ENCODE results near the gene TUBB6. TPM values are rescaled to one million over a fixed set of nuclear protein-coding genes. Genes with fewer than 3 reads are reported as not detected.

The TUBB6 gene
- total and polyA plus RNA-seq, 2 experiments from 2014 or later: 148 to 329 TPM

- no peak for TF ChIP-seq ZNF462 (CRISPR knock-in tag; IDR thresholded peaks at IDR 0.05)
- TF ChIP-seq EZH2 (IDR thresholded peaks at IDR 0.05; ENCODE audit: low read depth, unreplicated experiment): no peak
Measured at GRCh38 chr18:12318334-12318697, 10.3 kb downstream of the TUBB6 start (continued).

DNA sequence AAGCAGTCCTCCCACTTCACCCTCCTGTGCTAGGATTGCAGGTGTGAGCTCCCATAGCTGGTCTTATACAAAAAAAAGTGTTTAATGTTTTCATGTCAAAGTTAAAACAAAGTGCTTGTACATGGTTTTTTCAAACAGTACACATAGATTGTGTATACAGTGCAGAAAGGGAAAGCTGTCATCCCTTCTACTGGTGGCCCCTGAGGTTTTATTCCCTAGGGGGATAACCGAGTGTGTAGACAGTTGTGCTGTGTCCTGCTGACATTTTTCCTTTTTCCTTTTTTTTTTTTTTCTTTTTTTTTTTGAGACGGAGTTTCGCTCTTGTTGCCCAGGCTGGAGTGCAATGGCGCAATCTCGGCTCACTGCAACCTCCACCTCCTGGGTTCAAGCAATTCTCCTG is 10.8 kb downstream of the TUBB6 start:
- ATAC-seq (no peak), DNase-seq (ENCODE audit: low spot score) (no peak)
- Histone ChIP-seq H3K27me3 (ENCODE audit: insufficient read depth) (no peaks in the 10 kb centered on the region), H3K27ac (ENCODE audit: low read depth) (no peak overlapping the region), H3K4me1 (ENCODE audit: insufficient read depth) (peaks cover 5% of the 10 kb centered on the region; the same call in 1 of the 2 replicates), H3K9me2 (ENCODE audit: insufficient read depth) (no peaks in the 10 kb centered on the region), H3K79me2 (replicated peaks; ENCODE audit: insufficient read depth) (peaks cover 60% of the 10 kb centered on the region), H4K20me1 (replicated peaks; ENCODE audit: insufficient read depth) (peaks cover 20% of the 10 kb centered on the region), H3K4me3 (no peak overlapping the region), H3F3A (replicated peaks; ENCODE audit: low read depth) (0 out of 2 replicates have a peak, but pooled peaks cover 3% of the 10 kb centered on the region), H2AFZ (no peak overlapping the region), H3K36me3 (ENCODE audit: insufficient read depth) (peaks cover 15% of the 10 kb centered on the region), H3K4me2 (no peak overlapping the region)
- Mint-ChIP-seq H3K4me3 (no peak overlapping the region), H3K27ac (no peak overlapping the region), H3K4me1 (peaks cover 4% of the 10 kb centered on the region; the same call in 2 of the 3 replicates), H3K9me3 (no peaks in the 10 kb centered on the region), H3K36me3 (ENCODE audit: low read depth) (peaks cover 30% of the 10 kb centered on the region), H3K27me3 (ENCODE audit: insufficient read depth, low read depth, poor library complexity) (peaks cover 6% of the 10 kb centered on the region)
- TF ChIP-seq, protein P1, sequence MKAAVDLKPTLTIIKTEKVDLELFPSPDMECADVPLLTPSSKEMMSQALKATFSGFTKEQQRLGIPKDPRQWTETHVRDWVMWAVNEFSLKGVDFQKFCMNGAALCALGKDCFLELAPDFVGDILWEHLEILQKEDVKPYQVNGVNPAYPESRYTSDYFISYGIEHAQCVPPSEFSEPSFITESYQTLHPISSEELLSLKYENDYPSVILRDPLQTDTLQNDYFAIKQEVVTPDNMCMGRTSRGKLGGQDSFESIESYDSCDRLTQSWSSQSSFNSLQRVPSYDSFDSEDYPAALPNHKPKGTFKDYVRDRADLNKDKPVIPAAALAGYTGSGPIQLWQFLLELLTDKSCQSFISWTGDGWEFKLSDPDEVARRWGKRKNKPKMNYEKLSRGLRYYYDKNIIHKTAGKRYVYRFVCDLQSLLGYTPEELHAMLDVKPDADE (IDR thresholded peaks at IDR 0.05): no peak
- no peak for TF ChIP-seq EZH2 (IDR thresholded peaks at IDR 0.05; ENCODE audit: low read depth, unreplicated experiment)
- no peak for TF ChIP-seq STAT1 (IDR thresholded peaks at IDR 0.05; ENCODE audit: unreplicated experiment)
- TF ChIP-seq EZH2phosphoT487 (IDR thresholded peaks at IDR 0.05; ENCODE audit: unreplicated experiment): no peak
- TF ChIP-seq JUNB (IDR thresholded peaks at IDR 0.05; ENCODE audit: unreplicated experiment): no peak
- TF ChIP-seq CTCF (conservative IDR thresholded peaks at IDR 0.05; ENCODE audit: low read depth in 2 of 2): no peak
